ENCODE data around the gene ERN1.

Gene ERN1

DNA sequence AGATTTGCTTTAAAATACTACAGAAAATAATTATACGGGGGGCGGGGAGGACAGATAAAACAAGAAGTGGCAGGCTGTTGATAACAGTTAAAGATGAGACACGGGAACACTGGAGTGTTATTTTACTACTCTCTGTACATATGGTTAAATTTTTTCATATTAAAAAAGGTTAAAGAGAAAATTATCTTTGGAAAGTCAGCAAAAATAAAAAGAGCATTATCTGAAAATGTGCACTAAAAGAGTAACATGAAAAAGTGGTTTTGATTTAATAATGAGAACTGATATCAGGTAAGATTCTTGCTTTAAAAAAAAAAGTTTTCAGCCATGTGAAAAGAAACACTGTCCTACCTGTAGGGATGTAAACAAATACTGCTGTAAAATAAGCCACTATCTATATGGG, 46.9 kb downstream of the ERN1 start:
- DNase-seq = no peak

DNA sequence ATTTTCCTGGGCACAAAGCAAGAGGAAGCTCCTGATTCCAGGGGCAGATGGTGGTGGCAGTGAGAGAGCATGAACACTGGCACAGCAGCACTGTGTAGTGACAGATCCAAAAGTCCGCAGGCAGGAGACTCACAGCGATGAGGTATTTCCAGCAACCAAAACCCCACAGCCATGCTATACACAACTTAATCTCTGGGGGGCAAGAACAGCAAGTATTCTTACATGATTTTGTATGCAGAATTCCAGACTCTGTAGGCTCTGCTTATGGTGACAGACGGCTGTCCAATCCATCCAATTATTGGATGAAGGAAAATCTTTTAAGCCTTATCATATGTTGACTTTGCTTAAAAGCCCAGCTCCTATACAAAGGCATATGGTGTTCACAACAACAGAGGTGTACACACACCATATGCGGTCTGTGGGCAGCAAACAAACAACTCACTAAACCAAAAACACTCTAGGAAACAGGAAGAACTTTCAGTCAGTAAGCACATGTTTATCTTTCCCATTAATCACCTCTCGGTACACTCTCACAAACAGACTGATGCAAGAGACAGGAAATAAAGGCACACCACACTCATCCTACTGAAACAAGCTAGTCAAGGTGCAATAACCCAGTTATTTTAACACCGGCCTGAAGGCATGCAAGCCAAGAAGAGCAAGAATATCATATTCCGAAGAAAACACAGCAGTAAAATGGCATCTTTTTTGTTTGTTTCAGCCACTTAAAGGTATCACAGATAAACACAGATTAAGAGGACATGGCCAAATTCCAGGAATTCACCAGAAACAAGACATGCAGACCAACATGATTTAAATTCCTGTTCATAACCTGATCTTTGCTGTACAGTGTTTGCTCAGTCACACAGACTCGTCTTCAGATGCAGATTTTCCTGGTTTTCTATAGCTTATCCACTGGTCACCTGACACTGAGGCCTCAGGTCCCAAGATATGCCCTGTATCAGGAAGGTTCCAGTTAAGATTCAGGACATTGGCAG, 47.8 kb downstream of the ERN1 start:
- no peak for DNase-seq

DNA sequence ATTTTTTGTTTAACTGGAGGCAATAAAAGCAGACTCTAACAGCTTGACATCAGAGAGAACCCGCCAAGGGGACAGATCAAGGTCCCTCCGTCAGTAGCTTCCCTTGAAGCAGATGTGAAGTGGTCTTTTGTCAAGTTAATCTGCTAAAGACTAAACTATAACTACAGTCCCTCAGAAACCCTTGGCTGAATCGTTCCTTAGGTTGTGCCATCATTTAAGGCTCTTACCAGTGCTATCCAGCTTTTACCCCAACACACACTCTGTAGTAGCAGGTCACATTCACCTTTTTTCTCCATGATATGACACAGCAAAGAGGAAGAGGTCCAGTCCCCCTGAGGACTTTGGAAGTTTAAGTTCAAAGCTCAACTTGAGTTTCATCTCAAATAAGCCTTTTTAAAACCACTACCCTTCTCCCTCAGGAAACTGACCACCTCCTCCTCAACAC, 49.7 kb downstream of the ERN1 start:
- DNase-seq = no peak

DNA sequence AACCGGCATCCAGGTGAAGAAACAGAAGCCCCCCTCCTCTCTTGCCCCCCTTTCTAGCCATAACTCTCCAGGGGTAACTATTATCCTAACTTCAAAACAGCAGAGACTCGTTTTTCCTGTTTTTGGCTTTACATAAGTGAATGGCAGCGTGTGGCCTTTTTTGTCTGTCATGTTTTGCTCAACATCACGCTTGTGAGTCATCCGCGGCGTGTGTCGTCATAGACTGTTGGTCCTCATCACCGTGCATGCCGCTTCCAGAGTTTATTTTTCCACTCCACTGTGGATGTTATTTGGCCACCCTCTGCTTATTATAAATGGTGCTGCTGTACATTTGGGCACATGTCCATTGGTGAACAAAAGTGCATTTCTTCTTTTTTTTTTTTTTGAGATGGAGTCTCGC, 52.6 kb downstream of the ERN1 start:
- no peak for DNase-seq

DNA sequence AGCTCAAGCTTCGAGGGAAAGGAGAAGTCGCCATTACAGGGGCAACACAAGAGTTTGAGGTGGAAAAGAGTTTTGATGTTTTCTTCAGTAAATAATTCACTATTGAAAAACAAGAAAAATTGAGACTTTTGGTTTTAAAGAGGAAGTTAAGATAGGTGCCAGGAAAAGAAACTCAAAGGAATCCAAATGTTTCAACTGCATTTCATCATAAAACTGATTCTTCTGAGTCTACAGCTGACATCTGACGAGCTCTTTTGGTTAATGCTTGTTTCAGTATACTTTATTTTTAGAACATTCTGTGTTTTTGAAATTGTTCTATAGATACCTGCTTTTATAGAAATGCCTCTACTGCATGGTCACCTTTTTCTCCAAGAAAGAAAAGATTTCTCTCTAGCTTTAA, 54.0 kb downstream of the ERN1 start:
- no peak for DNase-seq

DNA sequence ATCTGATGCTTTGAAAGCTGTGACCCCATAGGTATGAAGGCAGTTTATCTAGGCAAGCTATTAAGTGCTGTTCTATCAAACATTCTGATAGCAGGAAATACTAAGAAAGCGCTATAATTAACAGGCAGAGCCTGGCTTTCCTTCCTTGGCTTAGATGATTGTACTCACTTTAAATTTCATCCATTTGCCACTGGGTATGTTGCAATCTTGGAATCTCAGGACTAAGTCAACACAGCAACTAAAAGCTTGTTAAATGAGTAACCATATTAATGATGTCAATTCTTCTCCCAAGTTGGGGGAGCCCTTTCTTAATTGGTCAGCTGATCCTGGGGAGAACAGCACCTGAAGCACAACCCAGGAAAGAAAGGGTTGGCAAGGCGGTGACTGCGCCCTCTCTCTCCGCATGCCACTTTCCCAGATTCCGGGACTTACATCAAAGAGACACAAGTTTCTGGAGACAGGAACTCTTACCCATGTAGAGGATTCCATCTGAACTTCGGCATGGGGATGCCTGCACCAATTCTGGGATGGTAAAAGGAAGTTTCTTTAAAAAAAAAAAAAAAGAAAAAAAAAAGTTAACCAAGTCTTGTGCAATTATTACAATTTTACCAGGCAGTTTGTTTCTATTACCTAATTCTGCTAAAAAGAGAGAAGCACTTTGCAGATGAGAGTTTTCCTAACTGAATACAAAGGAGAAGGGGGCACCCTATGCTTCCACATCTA, 55.1 kb downstream of the ERN1 start:
- no peak for DNase-seq

DNA sequence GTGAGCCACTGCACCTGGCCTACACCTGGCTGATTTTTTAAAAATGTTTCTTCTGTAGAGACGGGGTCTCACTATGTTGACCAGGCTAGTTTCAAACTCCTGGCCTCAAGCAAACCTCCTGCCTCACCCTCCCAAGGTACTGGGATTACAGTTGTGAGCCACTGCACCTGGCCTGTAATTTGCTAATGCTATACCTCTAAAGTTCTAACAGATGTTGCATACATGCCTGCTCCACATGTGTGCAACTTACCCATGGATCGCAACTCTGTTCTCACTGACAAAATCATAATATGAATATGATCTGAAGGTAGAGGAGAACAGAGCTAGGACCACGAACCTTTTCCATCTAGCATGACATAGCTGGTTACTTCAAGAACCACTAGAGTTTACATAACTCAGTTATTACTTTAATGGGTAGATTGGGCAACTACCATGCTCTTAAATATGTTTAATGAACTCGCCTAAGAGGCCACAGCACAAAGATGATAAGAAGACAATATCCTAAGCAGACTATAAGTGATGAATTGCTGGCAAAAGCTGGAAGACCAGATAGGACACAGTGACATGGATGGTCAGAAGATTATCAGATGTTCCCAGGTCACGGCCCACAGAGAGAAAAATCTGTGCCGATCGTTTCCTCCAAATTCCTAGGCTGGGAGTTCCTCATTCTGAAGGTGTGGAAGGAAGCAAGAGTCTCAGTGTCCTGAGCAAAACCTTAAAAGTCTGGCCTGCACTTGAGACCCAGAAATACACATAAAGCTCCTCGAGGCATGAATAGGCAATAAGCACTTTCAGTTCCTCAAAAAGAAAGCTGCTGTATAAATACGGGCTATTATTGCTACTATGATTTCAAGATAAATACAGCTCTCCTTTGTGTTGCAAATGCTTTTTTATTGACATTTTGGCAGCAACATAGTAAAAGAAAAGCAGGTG, 55.9 kb downstream of the ERN1 start:
- no peak for DNase-seq

DNA sequence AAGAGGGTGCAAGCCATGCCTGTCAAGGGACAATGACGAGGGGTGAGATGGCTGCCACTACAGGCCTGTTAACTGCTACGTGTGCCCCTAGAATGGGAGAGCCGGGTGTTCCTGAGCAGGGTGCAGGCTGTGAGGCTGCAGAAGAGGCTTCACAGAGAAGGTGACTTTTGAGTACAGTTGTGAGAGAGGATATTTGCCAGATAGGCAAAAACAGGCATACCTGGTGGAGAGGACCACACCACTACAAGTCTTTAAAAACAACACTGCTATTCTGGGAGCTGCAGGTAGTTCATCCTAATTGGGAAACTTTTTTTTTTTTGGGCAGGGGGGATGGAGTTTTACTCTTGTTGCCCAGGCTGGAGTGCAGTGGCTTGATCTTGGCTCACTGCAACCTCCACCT, 58.8 kb downstream of the ERN1 start:
- DNase-seq = no peak

DNA sequence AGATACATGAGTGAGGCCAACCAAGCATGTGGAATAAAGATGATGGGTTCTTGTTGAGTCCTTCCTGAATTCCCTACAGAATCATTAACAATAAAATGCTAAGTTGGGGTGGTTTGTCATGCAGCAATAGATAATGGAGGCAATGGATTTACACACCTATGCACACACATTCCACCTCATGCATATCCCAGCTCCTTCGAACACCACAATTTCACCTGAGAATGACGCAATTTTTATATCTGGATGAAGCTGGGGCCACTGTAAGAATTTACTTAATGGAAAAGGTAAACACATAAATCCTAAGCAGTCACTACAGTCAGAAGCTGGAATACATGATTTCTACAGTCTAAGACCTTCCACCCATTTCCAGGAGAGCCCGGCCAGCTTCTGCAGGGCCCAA, 59.7 kb downstream of the ERN1 start:
- no peak for DNase-seq

DNA sequence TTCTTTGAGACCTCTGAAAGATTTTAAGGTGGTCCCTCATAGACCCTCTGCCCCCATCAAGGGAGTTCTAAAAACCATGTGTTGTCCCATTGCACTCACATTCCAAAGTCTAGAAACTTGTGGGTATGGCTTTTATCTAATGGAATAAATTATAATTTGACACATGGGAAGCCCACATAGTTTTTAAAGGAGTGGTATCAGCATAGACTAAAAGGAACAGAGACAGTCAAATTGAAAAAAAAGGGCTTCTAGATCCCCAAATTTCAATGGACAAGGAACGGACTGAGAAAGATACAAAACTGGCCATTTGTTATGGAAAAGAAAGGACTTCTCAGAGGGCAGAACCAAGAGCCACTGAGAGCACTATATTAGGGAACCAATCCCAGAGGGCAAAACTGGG, 60.8 kb downstream of the ERN1 start:
- DNase-seq = no peak

DNA sequence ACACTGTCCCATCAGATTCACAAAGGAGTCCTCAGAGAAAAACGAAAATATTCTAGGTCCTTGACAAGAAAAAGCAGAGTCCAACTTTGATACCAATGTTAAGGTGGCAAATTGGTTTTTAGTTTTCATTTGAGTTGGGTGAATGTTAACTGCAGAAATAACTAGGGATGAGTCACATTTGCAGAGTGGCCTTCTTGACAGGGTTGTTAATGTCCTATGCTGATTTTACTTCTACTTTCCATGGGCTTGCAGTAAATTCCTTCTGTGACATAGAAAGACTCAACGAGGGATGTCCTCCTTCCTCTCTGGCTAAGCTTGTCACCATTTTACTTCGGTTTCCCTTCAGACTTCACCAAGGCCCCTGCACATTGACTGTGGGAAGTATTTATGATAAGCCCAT, 62.3 kb downstream of the ERN1 start:
- DNase-seq = no peak

DNA sequence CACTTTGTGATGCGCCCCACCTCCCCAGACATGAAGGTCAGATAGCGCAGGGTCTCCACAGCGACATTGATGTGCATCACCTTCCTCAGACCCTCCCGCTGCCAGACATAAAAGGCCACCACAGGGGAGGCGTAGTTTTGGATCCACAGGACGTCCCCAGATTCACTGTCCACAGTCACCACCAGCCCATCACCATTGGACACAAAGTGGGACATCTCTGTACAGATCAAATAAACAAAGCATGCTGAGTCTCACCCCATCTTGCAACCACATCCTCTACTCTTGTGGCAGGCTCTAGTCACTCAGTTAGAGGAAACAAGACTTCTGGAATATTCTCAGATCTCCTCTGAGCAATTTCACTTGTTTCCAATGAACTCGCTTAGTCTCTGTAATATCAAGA, 63.2 kb downstream of the ERN1 start:
- DNase-seq = no peak

DNA sequence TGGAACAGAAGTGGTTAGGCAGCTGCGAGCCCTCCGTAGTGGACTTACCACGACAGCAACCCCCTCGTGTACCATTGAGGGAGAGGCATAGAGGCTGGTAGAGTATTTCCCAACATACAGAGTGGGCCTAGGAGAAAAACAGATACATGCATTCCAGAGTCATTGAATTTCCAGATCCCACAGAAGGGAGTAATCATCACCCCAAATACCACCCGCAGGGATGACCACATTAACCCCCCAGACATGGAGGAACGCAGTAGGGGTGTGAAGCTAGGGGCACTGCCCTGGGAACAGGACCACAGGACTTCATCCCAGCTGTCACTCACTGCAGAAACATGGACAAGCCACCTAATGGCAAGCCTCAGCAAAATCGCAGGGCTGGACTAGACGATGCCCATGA, 64.8 kb downstream of the ERN1 start:
- no peak for DNase-seq

DNA sequence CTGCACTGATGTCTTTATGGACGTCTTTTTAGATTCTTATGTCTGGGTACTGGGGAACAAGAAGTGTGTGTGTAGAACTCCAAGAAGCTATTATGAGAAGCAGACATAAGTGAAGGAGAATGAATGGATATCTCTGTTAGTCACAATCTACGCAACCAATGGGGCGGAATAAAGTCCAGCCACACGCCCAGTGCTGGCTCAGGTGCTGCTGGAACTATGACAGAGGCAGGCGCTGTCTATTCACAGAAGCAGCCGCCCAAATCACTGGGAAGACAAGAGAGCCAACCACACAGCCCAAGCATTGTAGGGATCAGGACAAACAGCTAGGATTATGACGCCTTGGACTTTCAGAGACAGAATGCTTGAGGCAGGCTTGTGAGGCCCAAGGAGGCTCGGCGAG, 65.6 kb downstream of the ERN1 start:
- DNase-seq = no peak

DNA sequence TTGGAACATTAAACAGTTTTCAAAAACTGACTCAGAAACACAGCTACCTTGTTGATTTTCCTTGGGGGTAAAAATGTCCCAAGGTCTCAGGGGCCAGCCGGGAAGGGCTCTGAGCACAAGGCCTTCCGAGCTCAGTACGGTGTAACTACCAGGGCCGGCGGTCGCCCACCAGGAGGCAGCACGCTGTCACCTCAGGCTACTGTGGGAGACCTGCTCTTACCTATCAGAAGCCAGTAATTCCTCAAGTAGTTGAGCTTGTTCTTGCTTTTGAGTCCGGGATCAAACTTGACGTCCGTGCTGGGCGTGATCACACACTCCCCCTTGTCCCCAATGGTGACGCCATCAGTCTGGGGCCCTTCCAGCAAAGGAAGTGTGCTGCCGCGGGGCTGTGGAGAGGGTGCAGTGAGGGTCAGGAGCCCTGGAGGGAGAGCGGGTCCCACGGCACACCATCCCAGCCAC, 66.1 kb downstream of the ERN1 start:
- DNase-seq = peak; percentile 52

DNA sequence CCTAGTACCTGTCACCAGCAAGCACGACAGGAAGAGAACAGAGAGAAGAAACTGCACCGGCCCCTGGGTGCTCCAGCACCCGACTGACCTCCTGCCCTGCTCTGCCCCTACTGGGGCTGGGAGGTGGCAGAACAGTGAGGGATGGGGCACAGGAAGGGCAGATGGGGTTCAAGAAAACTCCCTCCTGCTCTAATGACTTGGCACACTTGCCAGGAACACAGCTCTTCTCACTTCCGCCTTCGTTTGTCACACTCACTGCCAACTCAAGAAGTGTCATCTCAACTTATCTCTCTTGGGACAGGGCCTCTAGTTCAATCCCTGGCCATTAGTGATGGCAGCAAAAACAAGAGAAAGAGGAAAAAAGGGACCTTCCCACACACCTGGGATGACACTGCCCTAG, 66.9 kb downstream of the ERN1 start:
- no peak for DNase-seq

DNA sequence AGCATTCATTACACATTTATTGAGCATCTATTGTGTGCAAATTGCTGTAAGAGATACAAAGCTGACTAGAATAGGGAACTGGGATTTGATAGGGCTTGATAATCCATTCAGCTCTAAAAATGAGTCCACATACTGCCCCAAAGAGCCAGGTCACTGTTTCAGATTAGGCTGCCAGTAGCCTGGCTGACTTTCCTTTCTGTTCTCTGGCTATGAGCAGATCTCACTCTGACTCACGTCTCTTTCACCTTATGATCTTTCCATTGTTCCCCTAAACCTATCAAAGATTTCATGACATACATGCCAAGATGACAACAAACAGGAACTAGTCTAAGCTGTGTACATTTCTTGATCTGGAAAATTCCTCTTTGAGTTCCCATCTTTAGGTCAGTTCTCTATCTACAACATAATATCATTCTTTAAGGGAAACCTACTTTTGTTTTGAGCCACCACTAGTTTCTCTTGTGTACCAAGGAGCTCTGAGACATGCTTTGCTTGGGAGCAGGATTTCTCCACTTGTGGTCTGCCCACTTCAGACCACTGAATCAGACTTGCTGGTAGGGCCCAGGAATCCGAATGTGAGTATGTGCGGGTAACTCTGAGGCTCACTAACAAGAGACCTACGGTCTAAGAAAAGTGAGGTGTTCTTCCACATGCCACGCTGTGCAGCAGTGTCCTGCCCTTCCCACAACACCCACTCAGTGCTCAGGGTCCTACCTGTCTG, 68.6 kb downstream of the ERN1 start:
- no peak for DNase-seq

DNA sequence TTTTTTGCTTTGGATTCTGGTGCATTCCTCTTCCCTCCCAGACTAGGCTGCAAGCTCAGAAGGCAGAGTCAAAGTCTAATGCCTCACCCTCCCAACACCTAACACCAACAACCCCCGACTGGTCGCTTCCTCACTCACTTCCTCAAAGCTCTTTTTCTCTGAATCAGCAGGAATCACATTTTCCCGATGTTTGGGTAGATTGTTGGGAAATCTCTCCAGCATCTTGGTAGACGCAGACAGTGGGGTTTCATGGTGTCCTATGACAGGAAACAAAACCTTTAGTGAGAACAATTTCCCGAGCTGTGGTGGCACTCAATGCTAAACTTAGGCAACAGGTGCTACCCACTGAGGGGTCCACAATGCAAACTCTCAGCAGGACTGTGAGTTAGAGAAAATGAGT, 69.6 kb downstream of the ERN1 start:
- DNase-seq = no peak

DNA sequence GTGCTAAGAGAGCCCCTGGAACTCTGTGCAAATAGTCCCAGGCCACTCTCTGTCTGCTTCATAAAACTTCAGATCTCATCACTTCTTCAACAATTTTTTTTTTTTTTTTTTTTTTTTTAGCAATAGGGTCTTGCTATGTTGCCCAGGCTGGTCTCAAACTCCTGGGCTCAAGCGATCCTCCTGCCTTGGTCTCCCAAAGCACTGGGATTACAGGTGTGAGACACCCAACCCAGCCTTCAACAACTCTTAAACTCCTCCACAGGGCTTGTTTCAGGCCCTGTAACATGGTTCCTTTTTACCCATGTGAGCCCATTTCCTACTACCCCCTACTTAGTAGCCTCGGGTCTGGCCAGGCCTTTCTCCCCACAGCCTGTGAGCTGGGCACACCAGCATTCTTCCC, 70.2 kb downstream of the ERN1 start:
- no peak for DNase-seq

DNA sequence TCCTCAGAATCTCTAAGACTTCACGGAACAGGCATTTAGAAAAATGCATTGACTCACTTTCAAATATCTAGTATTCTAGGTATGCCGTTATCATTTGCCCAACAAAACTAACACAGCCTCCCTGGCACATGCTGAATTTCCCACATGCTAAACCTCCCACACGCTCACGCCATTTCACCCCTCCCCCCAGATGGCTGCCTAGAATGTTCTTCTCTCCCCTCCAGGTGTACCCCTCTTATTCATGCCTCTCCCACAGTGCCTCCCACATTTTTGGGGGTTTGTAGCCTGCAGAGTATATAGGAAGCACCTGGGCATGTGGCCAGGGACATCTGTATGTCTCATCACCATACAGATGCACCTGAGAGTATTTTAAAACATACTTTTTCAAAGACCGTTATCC, 71.3 kb downstream of the ERN1 start:
- DNase-seq = no peak

DNA sequence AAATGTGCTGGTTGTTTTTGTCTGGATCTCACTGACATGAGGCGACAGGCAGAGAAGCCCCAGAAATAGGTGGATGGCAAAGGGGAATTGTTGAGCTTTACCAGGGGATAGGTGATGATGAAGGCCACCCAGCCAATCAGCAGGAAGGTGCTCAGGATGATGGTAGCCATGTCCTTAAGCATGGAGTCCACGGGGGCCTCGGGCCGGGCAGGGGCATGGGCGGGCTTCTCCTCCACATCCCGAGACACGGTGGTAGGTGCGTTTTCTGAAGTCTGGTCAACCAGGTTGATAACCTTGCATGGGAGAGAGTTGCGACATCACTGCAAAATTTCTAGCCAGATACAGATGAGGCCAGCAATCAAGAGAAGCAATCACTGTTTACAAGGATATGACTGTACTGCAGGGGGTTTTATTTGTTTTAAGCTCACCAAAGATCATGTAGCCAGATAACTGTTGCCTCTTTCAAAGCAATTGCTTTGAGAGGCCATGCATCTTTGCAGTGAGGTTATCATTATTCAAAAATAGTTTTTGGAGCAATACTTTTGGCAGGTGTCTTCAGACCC, 72.2 kb downstream of the ERN1 start:
- no peak for DNase-seq

Data from activated CD8-positive, alpha-beta memory T cell treated with anti-CD3 and anti-CD28 coated beads, Interleukin-2, amount 50 U/mL, for 4 hours (primary cell).